NCI-H146 treated with DMSO at 0.1 percent for 48 hours (cell line): ENCODE measurements around the gene FOXJ2.
A peak's percentile ranks its signal among the peaks of the same experiment; 100 is the strongest.
"Not testable (repeated sequence)": the region's sequence is repeated elsewhere in the genome, so short reads cannot be mapped to it uniquely, and the experiment has no call there.

ENCODE experiments used
- DNase-seq: peaks from one replicate; lab custom pipeline; 2025; ENCODE audit not compliant: unreplicated experiment; lab: John Stamatoyannopoulos, UW

Gene FOXJ2

GRCh38 chr12:8028267-8028666 is 4.2 kb upstream of the FOXJ2 start:
- DNase-seq: no peak

- DNase-seq: no peak
Measured at GRCh38 chr12:8030189-8030588, 2.3 kb upstream of the FOXJ2 start.

- not testable (repeated sequence) for DNase-seq
Measured at GRCh38 chr12:8031017-8031416, 1.5 kb upstream of the FOXJ2 start.

GRCh38 chr12:8031872-8032241 is 659 bp upstream of the FOXJ2 start:
- DNase-seq: no peak

GRCh38 chr12:8033153-8034044 is 883 bp downstream of the FOXJ2 start:
- peak; percentile 32 for DNase-seq

GRCh38 chr12:8034802-8035201 is 2.3 kb downstream of the FOXJ2 start:
- DNase-seq: no peak

GRCh38 chr12:8035440-8036010 is 3.0 kb downstream of the FOXJ2 start:
- DNase-seq: no peak

GRCh38 chr12:8036346-8036745 is 3.8 kb downstream of the FOXJ2 start:
- no peak for DNase-seq

GRCh38 chr12:8037046-8037663 is 4.6 kb downstream of the FOXJ2 start:
- DNase-seq: no peak

GRCh38 chr12:8037947-8038346 is 5.4 kb downstream of the FOXJ2 start:
- DNase-seq: no peak

- peak; percentile 87 for DNase-seq
Measured at GRCh38 chr12:8038659-8039114, 6.2 kb downstream of the FOXJ2 start.

- DNase-seq: no peak
Measured at GRCh38 chr12:8040791-8041190, 8.3 kb downstream of the FOXJ2 start.

- peak; percentile 77 for DNase-seq
Measured at GRCh38 chr12:8045952-8046944, 13.7 kb downstream of the FOXJ2 start.

- no peak for DNase-seq
Measured at GRCh38 chr12:8047842-8048241, 15.3 kb downstream of the FOXJ2 start.

- DNase-seq: no peak
Measured at GRCh38 chr12:8048906-8049305, 16.4 kb downstream of the FOXJ2 start.

- DNase-seq: no peak
Measured at GRCh38 chr12:8050600-8051250, 18.2 kb downstream of the FOXJ2 start.

- DNase-seq: no peak
Measured at GRCh38 chr12:8052679-8053078, 20.2 kb downstream of the FOXJ2 start.

GRCh38 chr12:8054816-8055215 is 22.3 kb downstream of the FOXJ2 start:
- DNase-seq: no peak

- DNase-seq: no peak
Measured at GRCh38 chr12:8057306-8057705, 24.8 kb downstream of the FOXJ2 start.

GRCh38 chr12:8057839-8058238 is 25.3 kb downstream of the FOXJ2 start:
- no peak for DNase-seq
